Fibroblast of lung (primary cell): ENCODE measurements around the gene C1orf141. TPM values are rescaled to one million over a fixed set of nuclear protein-coding genes. Genes with fewer than 3 reads are reported as not detected.
A peak's percentile ranks its signal among the peaks of the same experiment; 100 is the strongest.

ENCODE experiments used
- DNase-seq, 2 donors: peaks; one replicate each; pipeline versions ENCODE4 v3.0.0 to v3.0.0-alpha.2; 2010; ENCODE audit warnings: low read depth in 2 of 2
- H2AFZ ChIP-seq: 2 replicates; pipeline ENCODE4 v1.5.1; 2012; ENCODE audit warnings: low read length, control low read depth, inconsistent platforms
- H3K27ac ChIP-seq: 2 replicates; pipeline ENCODE4 v1.5.1; 2011; ENCODE audit warnings: low read length, control low read depth; ENCODE audit not compliant: insufficient read depth
- H3K27me3 ChIP-seq: 2 replicates; pipeline ENCODE4 v1.5.1; 2011; ENCODE audit warnings: mild to moderate bottlenecking, low read length; ENCODE audit not compliant: control insufficient read depth, insufficient read depth
- H3K36me3 ChIP-seq: 2 replicates; pipeline ENCODE4 v1.5.1; 2011; ENCODE audit warnings: low read length; ENCODE audit not compliant: control insufficient read depth, insufficient read depth
- H3K4me1 ChIP-seq: 2 replicates; pipeline ENCODE4 v1.5.1; 2011; ENCODE audit warnings: low read length; ENCODE audit not compliant: control insufficient read depth, insufficient read depth; ENCODE audit errors: extremely low read depth
- H3K4me2 ChIP-seq: 2 replicates; pipeline ENCODE4 v1.5.1; 2011; ENCODE audit warnings: low read length, control low read depth; ENCODE audit not compliant: insufficient read depth; ENCODE audit errors: extremely low read depth
- H3K4me3 ChIP-seq, 4 experiments: fragments of 200-600 bp in 1 of 4; sonication (generic) in 1 of 4; replicated peaks in 1 of 4; 2 replicates each; pipeline ENCODE4 v1.5.1; 2011 to 2016; ENCODE audit warnings: low read length in 4 of 4, low read depth in 3 of 4, mild to moderate bottlenecking in 3 of 4, control low read depth in 2 of 4, inconsistent platforms in 1 of 4, mixed read lengths in 1 of 4; ENCODE audit not compliant: insufficient read depth in 1 of 4; ENCODE audit errors: control extremely low read depth in 1 of 4
- H3K79me2 ChIP-seq: 2 replicates; pipeline ENCODE4 v1.5.1; 2012; ENCODE audit warnings: mild to moderate bottlenecking, low read length, inconsistent platforms; ENCODE audit not compliant: control insufficient read depth, insufficient read depth
- H3K9ac ChIP-seq: 2 replicates; pipeline ENCODE4 v1.5.1; 2011; ENCODE audit warnings: mild to moderate bottlenecking, low read length, control low read depth; ENCODE audit not compliant: insufficient read depth
- H3K9me3 ChIP-seq: 2 replicates; pipeline ENCODE4 v1.5.1; 2012; ENCODE audit warnings: low read depth, low read length; ENCODE audit not compliant: control insufficient read depth, insufficient read depth
- H4K20me1 ChIP-seq: 2 replicates; pipeline ENCODE4 v1.5.1; 2011; ENCODE audit warnings: low read length; ENCODE audit not compliant: control insufficient read depth, insufficient read depth; ENCODE audit errors: extremely low read depth
- CTCF ChIP-seq, 2 donors: IDR thresholded peaks in 1 of 2; conservative IDR thresholded peaks in 1 of 2; 1 replicate in 1 of 2; 2 replicates in 1 of 2; pipeline ENCODE4 v1.5.1; 2011 to 2012; ENCODE audit warnings: low read length in 2 of 2, control low read depth in 1 of 2, inconsistent platforms in 1 of 2, low read depth in 1 of 2, mild to moderate bottlenecking in 1 of 2
- EZH2 ChIP-seq: IDR thresholded peaks from 2 replicates; pipeline ENCODE4 v1.5.1; 2012; ENCODE audit warnings: low read length, control low read depth, mild to moderate bottlenecking; ENCODE audit errors: missing control alignments
- polyA plus RNA-seq, 2 donors: library from polyadenylated mRNA; depleted of rRNA in 1 of 2; stranded (reverse) in 1 of 2; unstranded in 1 of 2; fragments of >200 nt; gene quantifications; 2 replicates each; pipeline ENCODE4 v1.2.1, GENCODE V29; 2011 to 2012; ENCODE audit warnings: missing spikeins in 1 of 2
- total RNA-seq: library from RNA; depleted of rRNA; stranded (reverse); fragments of >200 nt; gene quantifications from 2 replicates; pipeline ENCODE4 v1.2.1, GENCODE V29; 2014

C1orf141 gene
- total and polyA plus RNA-seq, 2 donors (not counting 1 experiment from before 2014, with no cell fraction given): not detected

GRCh38 chr1:67062412-67062811, 72.4 kb downstream of the C1orf141 start:
- Histone ChIP-seq H3K4me1 (peaks cover 19% of the 10 kb centered on the region), H3K9me3 (no peaks in the 10 kb centered on the region), H3K4me3 (no peak overlapping the region), H3K79me2 (no peaks in the 10 kb centered on the region), H3K27me3 (no peaks in the 10 kb centered on the region), H3K27ac (no peak overlapping the region), H3K36me3 (no peaks in the 10 kb centered on the region), H3K4me2 (no peak overlapping the region), H4K20me1 (no peaks in the 10 kb centered on the region), H2AFZ (no peak overlapping the region), H3K9ac (no peak overlapping the region)
- no peak for DNase-seq
- TF ChIP-seq CTCF (conservative IDR thresholded peaks at IDR 0.05 in 1 of 2, IDR thresholded peaks at IDR 0.05 in 1 of 2; ENCODE audit: low read depth in 1 of 2, low read length in 2 of 2): no peak
- TF ChIP-seq EZH2: no peak

DNA sequence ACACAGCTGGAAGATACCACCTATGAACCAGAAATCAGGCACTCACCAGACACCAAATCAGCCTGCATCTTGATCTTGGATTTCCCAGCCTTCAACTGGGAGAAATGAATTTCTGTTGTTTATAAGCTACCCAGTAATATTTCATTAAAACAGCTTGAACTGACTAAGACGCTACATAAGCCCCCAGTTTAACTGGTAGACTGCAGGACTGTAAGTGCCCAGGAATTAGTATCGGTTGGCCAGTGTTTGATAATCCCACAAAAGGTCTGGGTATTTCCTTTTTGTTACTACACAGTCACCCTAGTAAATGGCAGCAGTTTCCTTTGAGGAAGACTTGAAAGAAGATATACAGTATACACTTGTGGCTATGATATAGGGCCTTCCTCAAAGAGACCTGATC, 73.5 kb downstream of the C1orf141 start:
- Histone ChIP-seq H4K20me1 (no peaks in the 10 kb centered on the region), H3K27me3 (no peaks in the 10 kb centered on the region), H3K27ac (peak overlapping the region; percentile 35), H3K4me3 (no peak overlapping the region), H3K9me3 (no peaks in the 10 kb centered on the region), H3K4me1 (peaks cover 19% of the 10 kb centered on the region), H3K9ac (no peak overlapping the region), H3K79me2 (no peaks in the 10 kb centered on the region), H3K36me3 (no peaks in the 10 kb centered on the region), H2AFZ (no peak overlapping the region), H3K4me2 (no peak overlapping the region)
- peak; percentile 18 to 35 for DNase-seq
- TF ChIP-seq EZH2 (no peak), CTCF (conservative IDR thresholded peaks at IDR 0.05 in 1 of 2, IDR thresholded peaks at IDR 0.05 in 1 of 2; ENCODE audit: low read depth in 1 of 2, low read length in 2 of 2) (no peak)

GRCh38 chr1:67060811-67061218, 74.0 kb downstream of the C1orf141 start:
- Histone ChIP-seq H3K27me3 (no peaks in the 10 kb centered on the region), H3K9ac (no peak overlapping the region), H3K4me2 (no peak overlapping the region), H3K4me1 (peaks cover 19% of the 10 kb centered on the region), H3K36me3 (no peaks in the 10 kb centered on the region), H3K79me2 (no peaks in the 10 kb centered on the region), H4K20me1 (no peaks in the 10 kb centered on the region), H3K27ac (peak overlapping the region; percentile 35), H3K4me3 (no peak overlapping the region), H3K9me3 (no peaks in the 10 kb centered on the region), H2AFZ (no peak overlapping the region)
- DNase-seq: peak; percentile 99
- TF ChIP-seq EZH2 (no peak), CTCF (conservative IDR thresholded peaks at IDR 0.05 in 1 of 2, IDR thresholded peaks at IDR 0.05 in 1 of 2; ENCODE audit: low read depth in 1 of 2, low read length in 2 of 2) (no peak)
